ENCODE data around the gene LRRC31.

The LRRC31 gene

GRCh38 chr3:169861871-169862270 is 7.9 kb downstream of the LRRC31 start:
- DNase-seq, result no peak

GRCh38 chr3:169857811-169858210 is 11.9 kb downstream of the LRRC31 start:
- no peak for DNase-seq

GRCh38 chr3:169855514-169855913 is 14.2 kb downstream of the LRRC31 start:
- DNase-seq, result no peak

- no peak for DNase-seq
These were observed 19.1 kb downstream of the LRRC31 start for GRCh38 chr3:169850618-169851017.

GRCh38 chr3:169848741-169849140 is 21.0 kb downstream of the LRRC31 start:
- DNase-seq, result no peak

DNA sequence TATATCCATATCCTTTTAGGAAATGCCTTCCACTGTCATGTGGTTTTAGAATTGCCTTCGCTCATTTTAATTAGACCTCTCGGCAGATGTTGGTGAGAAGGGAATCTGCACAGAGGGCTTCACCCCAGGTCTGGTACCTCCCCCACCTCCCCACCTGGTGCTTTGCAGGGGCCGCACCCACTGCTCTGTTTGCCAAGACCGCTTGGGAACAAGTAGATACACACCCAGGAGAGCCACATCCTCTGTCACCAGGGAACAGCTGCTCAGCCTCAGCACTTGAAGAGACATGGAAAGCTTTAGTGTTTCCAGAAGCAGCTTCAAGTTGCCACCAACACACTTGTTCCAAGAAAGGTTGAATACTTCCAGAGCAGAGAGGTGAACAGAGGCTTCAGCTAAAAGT is 21.8 kb downstream of the LRRC31 start:
- no peak for DNase-seq

DNA sequence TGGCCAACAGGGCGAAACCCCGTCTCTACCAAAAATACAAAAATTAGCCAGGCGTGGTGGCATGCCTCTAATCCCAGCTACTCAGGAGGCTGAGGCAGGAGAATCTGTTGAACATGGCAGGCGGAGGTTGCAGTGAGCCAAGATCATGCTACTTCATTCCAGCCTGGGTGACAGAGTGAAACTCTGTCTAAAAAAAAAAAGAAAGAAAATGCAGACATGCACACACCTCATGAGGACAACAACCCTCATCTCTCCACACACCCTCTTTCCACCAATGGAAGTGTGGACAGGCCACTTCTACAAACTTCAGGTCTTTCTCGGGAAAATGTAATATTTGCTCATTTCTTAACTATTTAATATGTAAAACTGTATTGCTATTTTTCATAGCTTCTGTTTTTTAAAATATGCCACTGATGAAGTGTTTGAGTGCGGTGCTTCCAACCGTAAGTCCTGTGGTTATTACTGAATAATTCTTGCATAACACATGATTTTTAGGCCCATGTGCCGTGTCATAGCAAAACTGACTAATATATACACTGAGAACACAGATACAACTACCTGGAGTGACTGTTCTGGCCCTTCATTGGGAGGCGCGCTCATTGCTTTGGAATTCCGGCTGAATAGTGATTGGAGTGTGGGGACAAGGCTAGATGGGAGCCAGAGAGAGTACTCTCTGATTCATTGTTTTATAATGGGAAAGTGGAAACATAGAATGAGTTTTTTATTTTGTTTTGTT is 23.1 kb downstream of the LRRC31 start:
- no peak for DNase-seq

DNA sequence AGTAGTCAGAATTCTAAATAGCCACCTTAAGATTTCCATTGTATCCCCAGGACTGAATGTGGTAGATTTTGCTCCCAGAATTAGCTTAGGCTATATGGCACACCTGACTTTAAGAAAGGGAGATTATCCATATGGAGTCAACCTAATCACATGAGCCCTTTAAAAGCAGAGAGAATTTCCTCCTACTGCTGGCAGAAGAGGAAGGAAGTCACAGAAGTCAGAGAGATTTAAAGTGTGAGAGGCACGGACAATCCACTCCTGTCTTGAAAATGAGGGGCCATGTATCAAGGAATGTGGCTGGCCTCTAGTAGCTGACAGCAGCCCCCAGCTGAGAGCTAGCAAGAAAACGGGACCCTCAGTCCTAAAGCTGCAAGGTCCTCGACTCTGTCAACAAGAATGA is 26.8 kb downstream of the LRRC31 start:
- DNase-seq, result no peak

GRCh38 chr3:169841171-169841570 is 28.6 kb downstream of the LRRC31 start:
- DNase-seq, result no peak

GRCh38 chr3:169838511-169839030 is 31.2 kb downstream of the LRRC31 start:
- no peak for DNase-seq

- no peak for DNase-seq
These were observed 32.8 kb downstream of the LRRC31 start for GRCh38 chr3:169836942-169837275.

GRCh38 chr3:169836078-169836941 is 33.4 kb downstream of the LRRC31 start:
- DNase-seq, result no peak

DNA sequence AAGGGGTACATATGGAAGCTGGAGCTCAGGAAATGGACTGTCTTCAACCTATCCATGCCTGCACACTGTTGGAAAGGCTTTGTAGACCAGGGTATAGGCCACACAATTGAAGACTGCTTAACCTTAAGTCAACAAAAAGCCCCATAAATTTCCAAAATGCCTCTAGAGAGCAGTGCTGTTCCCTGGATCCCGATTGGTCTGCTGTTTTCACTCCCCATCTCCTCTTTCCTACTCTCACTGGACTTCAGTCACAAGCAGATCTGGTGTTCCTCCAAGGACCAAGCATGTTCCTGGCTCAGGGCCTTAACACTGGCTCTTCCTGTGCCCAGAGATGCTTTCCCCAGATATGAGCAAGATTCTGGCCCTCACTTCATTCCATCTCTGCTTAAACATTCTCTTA is 34.2 kb downstream of the LRRC31 start:
- no peak for DNase-seq

GRCh38 chr3:169827712-169828111 is 42.0 kb downstream of the LRRC31 start:
- no peak for DNase-seq

DNA sequence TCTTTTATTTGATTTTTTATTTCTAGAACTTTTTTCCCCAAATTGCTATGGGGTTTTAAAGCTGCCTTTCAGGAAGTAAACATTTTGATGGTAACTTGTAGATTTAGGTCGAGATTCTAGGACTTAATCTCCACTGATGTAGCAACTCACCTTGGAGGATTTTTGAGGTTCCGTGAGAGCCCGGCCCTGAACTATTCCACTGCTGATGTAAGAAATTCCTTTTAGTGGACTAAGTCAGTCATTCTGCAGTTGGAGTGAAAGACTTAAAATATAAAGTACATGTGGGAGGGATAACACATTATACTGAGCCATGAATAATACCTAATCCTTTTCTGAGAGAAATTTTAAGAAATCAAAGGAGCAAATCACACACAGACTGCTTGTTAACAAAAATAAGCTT is 44.4 kb downstream of the LRRC31 start:
- no peak for DNase-seq

DNA sequence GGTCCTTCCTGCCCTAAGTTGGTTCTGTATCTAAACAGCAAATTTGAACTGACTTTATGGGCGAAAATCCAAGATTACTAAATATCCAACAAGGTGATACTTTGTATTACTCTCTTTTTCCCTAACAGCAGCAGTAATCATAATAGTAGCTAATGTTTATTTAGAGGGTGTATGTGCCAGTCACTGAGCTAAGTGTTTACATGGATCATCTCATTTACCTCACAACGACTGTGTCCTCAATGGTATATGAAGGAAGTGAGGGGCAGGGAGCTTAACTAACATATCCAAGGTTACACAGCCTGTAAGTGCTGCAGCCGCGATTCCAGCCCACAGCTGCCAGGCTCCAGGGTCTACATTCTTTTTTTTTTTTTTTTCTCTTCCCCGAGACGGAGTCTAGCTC is 46.8 kb downstream of the LRRC31 start:
- no peak for DNase-seq

GRCh38 chr3:169822540-169822939 is 47.2 kb downstream of the LRRC31 start:
- peak; percentile 19 for DNase-seq

DNA sequence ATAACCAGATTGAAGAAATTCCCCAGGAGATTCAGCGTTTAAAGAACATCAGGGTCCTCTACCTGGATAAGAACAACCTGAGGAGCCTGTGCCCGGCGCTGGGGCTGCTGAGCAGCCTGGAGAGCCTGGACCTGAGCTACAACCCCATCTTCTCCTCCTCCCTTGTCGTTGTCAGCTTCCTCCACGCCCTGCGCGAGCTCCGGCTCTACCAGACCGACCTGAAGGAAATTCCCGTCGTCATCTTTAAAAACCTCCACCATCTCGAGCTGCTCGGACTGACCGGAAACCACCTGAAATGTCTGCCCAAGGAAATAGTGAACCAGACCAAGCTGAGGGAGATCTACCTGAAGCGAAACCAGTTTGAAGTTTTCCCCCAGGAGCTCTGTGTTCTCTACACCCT is 47.6 kb downstream of the LRRC31 start:
- no peak for DNase-seq

DNA sequence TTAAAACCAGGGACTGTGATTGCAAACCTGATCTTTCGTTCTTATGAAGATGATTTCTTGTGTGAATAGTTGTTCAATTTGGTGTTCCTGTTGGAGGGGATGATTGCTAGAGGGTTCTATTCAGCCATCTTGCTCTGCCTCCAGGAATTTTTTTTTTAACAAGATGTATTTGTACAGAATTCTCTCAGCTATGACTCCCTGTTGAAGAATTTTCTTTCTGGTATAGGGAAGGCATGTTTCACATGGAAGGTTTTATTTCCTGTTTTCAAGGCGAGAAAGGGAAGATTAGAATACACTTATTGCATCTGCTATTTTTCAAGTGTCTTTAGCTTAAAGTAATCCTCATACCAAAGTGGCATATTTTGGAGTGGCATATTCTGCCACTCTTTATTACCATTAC is 51.4 kb downstream of the LRRC31 start:
- DNase-seq, result no peak

DNA sequence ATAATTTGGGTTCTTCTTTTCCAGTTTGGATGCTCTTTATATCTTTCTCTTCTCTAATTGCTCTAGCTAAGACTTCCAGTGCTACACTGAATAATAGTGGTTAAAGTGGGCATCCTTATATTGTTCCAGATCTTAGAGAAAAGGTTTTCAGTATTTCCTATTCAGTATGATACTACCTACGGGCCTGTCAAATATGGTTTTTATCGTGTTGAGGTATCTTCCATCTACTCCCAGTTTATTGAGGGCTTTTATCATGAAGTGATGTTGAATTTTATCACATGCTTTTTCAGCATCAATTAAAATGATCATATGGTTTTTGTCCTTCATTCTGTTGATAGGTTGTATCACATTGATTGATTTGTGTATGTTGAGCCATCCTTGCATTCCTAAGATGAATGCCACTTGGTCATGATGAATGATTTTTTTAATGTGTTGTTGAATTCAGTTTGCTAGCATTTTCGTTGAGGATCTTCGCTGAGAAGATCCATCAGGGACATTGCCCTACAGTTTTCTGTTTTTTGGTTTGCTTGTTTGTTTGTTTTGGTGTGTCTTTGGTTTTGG is 54.1 kb downstream of the LRRC31 start:
- DNase-seq, result no peak

DNA sequence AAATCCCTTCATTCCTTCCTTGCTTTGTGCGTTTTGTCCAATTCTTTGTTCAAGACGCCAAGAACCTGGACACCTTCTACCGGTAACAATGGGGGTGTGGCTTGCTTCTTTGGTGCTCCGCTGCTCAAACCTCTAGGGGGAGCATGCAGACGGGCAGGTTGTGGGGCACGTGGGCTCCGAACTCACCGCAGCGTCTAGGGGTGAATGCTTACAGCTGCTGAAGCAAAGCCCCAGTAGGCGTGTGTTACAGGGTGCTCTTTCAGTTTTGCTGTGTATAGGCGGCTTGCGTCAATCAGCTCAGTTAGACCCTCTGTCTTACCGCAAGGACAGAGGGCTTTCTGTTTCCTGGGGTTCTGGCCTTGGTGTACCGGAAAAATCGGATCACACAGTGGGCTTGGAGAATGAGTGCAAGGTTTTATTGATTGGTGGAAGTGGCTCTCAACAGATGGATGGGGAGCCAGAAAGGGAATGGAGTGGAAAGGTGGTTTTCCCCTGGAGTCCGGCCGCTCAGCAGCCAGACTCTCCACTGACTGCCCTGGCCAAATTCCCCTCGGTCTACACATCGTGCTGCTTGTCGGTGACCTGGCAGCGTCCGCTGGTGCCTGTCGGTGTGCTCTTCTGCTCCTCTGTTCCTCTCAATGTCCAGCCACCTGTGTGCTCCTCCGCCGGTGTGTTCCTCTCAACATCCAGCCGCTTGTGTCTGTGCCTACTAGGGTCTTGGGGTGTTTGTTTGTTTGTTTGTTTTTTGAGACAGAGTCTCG is 55.8 kb downstream of the LRRC31 start:
- peak; percentile 50 for DNase-seq

GRCh38 chr3:169813278-169813677 is 56.5 kb downstream of the LRRC31 start:
- no peak for DNase-seq
